CD4-positive, alpha-beta T cell treated with Interleukin-6 for 4 hours (primary cell): ENCODE results near the gene STRBP.
"Not testable (repeated sequence)": the region's sequence is repeated elsewhere in the genome, so short reads cannot be mapped to it uniquely, and the experiment has no call there.

Experiments
- DNase-seq: peaks from one replicate; pipeline ENCODE4 v3.0.0-alpha.2; 2020; ENCODE audit warnings: mixed read lengths

STRBP gene

GRCh38 chr9:123248630-123249029 lies 19.8 kb downstream of the STRBP start:
- no peak for DNase-seq

GRCh38 chr9:123246534-123246933 lies 21.9 kb downstream of the STRBP start:
- no peak for DNase-seq

GRCh38 chr9:123239726-123240125 lies 28.7 kb downstream of the STRBP start:
- no peak for DNase-seq

- no peak for DNase-seq
Observed at GRCh38 chr9:123238365-123238764, 30.0 kb downstream of the STRBP start.

- no peak for DNase-seq
Observed at GRCh38 chr9:123237220-123237619, 31.2 kb downstream of the STRBP start.

GRCh38 chr9:123235448-123235847 lies 32.9 kb downstream of the STRBP start:
- DNase-seq, result no peak

- no peak for DNase-seq
Observed at GRCh38 chr9:123234853-123235252, 33.5 kb downstream of the STRBP start.

GRCh38 chr9:123232332-123232731 lies 36.1 kb downstream of the STRBP start:
- DNase-seq, result no peak

GRCh38 chr9:123231421-123231820 lies 37.0 kb downstream of the STRBP start:
- no peak for DNase-seq

GRCh38 chr9:123228967-123229366 lies 39.4 kb downstream of the STRBP start:
- DNase-seq, result no peak

- DNase-seq, result no peak
Observed at GRCh38 chr9:123225995-123226394, 42.4 kb downstream of the STRBP start.

GRCh38 chr9:123225374-123225813 lies 43.0 kb downstream of the STRBP start:
- DNase-seq, result peak; percentile 53

GRCh38 chr9:123220127-123220526 lies 48.3 kb downstream of the STRBP start:
- no peak for DNase-seq

- DNase-seq, result no peak
Observed at GRCh38 chr9:123218831-123219230, 49.6 kb downstream of the STRBP start.

GRCh38 chr9:123217128-123217654 lies 51.2 kb downstream of the STRBP start:
- no peak for DNase-seq

- no peak for DNase-seq
Observed at GRCh38 chr9:123216251-123216797, 52.1 kb downstream of the STRBP start.

GRCh38 chr9:123211081-123211480 lies 57.3 kb downstream of the STRBP start:
- no peak for DNase-seq

GRCh38 chr9:123208626-123209174 lies 59.7 kb downstream of the STRBP start:
- no peak for DNase-seq

GRCh38 chr9:123206065-123206464 lies 62.3 kb downstream of the STRBP start:
- no peak for DNase-seq

- DNase-seq, result no peak
Observed at GRCh38 chr9:123201083-123201482, 67.3 kb downstream of the STRBP start.

GRCh38 chr9:123200469-123200868 lies 67.9 kb downstream of the STRBP start:
- not testable (repeated sequence) for DNase-seq

- DNase-seq, result no peak
Observed at GRCh38 chr9:123196124-123196523, 72.3 kb downstream of the STRBP start.

GRCh38 chr9:123194023-123194422 lies 74.4 kb downstream of the STRBP start:
- no peak for DNase-seq

GRCh38 chr9:123191680-123192079 lies 76.7 kb downstream of the STRBP start:
- no peak for DNase-seq

- DNase-seq, result no peak
Observed at GRCh38 chr9:123191260-123191659, 77.1 kb downstream of the STRBP start.
